ENCODE data around the gene HSD17B12.
"Not testable (repeated sequence)": the region's sequence is repeated elsewhere in the genome, so short reads cannot be mapped to it uniquely, and the experiment has no call there.

Gene HSD17B12

GRCh38 chr11:43748095-43748494, 67.6 kb downstream of the HSD17B12 start:
- DNase-seq = no peak

GRCh38 chr11:43751726-43752125, 71.2 kb downstream of the HSD17B12 start:
- no peak for DNase-seq

GRCh38 chr11:43756575-43756974, 76.0 kb downstream of the HSD17B12 start:
- no peak for DNase-seq

- DNase-seq = no peak
Observed at GRCh38 chr11:43758927-43759326, 78.4 kb downstream of the HSD17B12 start.

- DNase-seq = no peak
Observed at GRCh38 chr11:43760902-43761301, 80.4 kb downstream of the HSD17B12 start.

- no peak for DNase-seq
Observed at GRCh38 chr11:43765194-43765593, 84.7 kb downstream of the HSD17B12 start.

GRCh38 chr11:43768654-43769053, 88.1 kb downstream of the HSD17B12 start:
- DNase-seq = not testable (repeated sequence)

GRCh38 chr11:43770173-43770572, 89.6 kb downstream of the HSD17B12 start:
- DNase-seq = no peak

GRCh38 chr11:43772733-43773132, 92.2 kb downstream of the HSD17B12 start:
- no peak for DNase-seq

GRCh38 chr11:43774786-43775185, 94.2 kb downstream of the HSD17B12 start:
- no peak for DNase-seq

GRCh38 chr11:43779306-43779705, 98.8 kb downstream of the HSD17B12 start:
- DNase-seq = no peak

- DNase-seq = no peak
Observed at GRCh38 chr11:43784301-43784700, 103.8 kb downstream of the HSD17B12 start.

GRCh38 chr11:43784866-43785265, 104.3 kb downstream of the HSD17B12 start:
- no peak for DNase-seq

- no peak for DNase-seq
Observed at GRCh38 chr11:43785318-43785717, 104.8 kb downstream of the HSD17B12 start.

- DNase-seq = no peak
Observed at GRCh38 chr11:43786016-43786415, 105.5 kb downstream of the HSD17B12 start.

- no peak for DNase-seq
Observed at GRCh38 chr11:43787824-43788223, 107.3 kb downstream of the HSD17B12 start.

- DNase-seq = no peak
Observed at GRCh38 chr11:43788421-43788820, 107.9 kb downstream of the HSD17B12 start.

- no peak for DNase-seq
Observed at GRCh38 chr11:43789700-43790443, 109.3 kb downstream of the HSD17B12 start.

- no peak for DNase-seq
Observed at GRCh38 chr11:43790444-43790794, 109.9 kb downstream of the HSD17B12 start.

- no peak for DNase-seq
Observed at GRCh38 chr11:43797337-43797736, 116.8 kb downstream of the HSD17B12 start.

- no peak for DNase-seq
Observed at GRCh38 chr11:43797866-43798265, 117.3 kb downstream of the HSD17B12 start.

- DNase-seq = no peak
Observed at GRCh38 chr11:43802509-43802908, 122.0 kb downstream of the HSD17B12 start.

GRCh38 chr11:43803766-43804165, 123.2 kb downstream of the HSD17B12 start:
- no peak for DNase-seq

- DNase-seq = no peak
Observed at GRCh38 chr11:43806976-43807375, 126.4 kb downstream of the HSD17B12 start.

- no peak for DNase-seq
Observed at GRCh38 chr11:43810929-43811596, 130.5 kb downstream of the HSD17B12 start.

All from T-helper 1 cell (primary cell).